SK-N-SH treated with all-trans-retinoic acid at 6 μM for 48 hours (cell line): ENCODE measurements around the gene UROS.

Experiments
- ATAC-seq: fragments of 200-7000 bp; cut with Tn5 transposase; 3 replicates; pipeline ENCODE4 v1.9.1; 2020; ENCODE audit warnings: mild to moderate bottlenecking, moderate library complexity
- ARNTL ChIP-seq: fragments of 450-650 bp; formaldehyde crosslinking; IDR thresholded peaks from 2 replicates; pipeline ENCODE4 v1.5.0; 2020; ENCODE audit warnings: low read depth, mild to moderate bottlenecking, moderate library complexity, borderline replicate concordance
- CSRNP3 ChIP-seq: fragments of 250-450 bp; sonication (Bioruptor Pico); IDR thresholded peaks from 2 replicates; pipeline ENCODE4 v1.5.1; 2021; ENCODE audit warnings: mild to moderate bottlenecking, moderate library complexity
- ESRRG ChIP-seq: fragments of 250-450 bp; sonication (Bioruptor Pico); IDR thresholded peaks from 2 replicates; pipeline ENCODE4 v1.6.1; 2021; ENCODE audit warnings: mild to moderate bottlenecking
- GLIS3 ChIP-seq: fragments of 250-450 bp; sonication (Bioruptor Pico); IDR thresholded peaks from 2 replicates; pipeline ENCODE4 v1.5.0; 2020; ENCODE audit warnings: mild to moderate bottlenecking, moderate library complexity
- ISL1 ChIP-seq: fragments of 250-450 bp; sonication (Bioruptor Pico); IDR thresholded peaks from 2 replicates; pipeline ENCODE4 v2.1.2; 2022; ENCODE audit warnings: mild to moderate bottlenecking, moderate library complexity
- PATZ1 ChIP-seq: fragments of 250-450 bp; sonication (Bioruptor Pico); IDR thresholded peaks from 2 replicates; pipeline ENCODE4 v1.8.0; 2020; ENCODE audit warnings: mild to moderate bottlenecking, moderate library complexity, borderline replicate concordance
- PPARA ChIP-seq: fragments of 250-450 bp; sonication (Bioruptor Pico); IDR thresholded peaks from 2 replicates; pipeline ENCODE4 v1.5.0; 2020; ENCODE audit warnings: mild to moderate bottlenecking, borderline replicate concordance
- SNAI2 ChIP-seq: fragments of 250-450 bp; sonication (Bioruptor Pico); IDR thresholded peaks from 2 replicates; pipeline ENCODE4 v1.5.0; 2020; ENCODE audit warnings: mild to moderate bottlenecking, moderate library complexity
- TOX ChIP-seq: fragments of 250-450 bp; sonication (Bioruptor Pico); IDR thresholded peaks from 2 replicates; pipeline ENCODE4 v1.8.0; 2021; ENCODE audit warnings: mild to moderate bottlenecking, moderate library complexity, borderline replicate concordance
- TSHZ2 ChIP-seq: fragments of 250-450 bp; sonication (Bioruptor Pico); IDR thresholded peaks from 2 replicates; pipeline ENCODE4 v1.5.0; 2020; ENCODE audit warnings: mild to moderate bottlenecking, moderate library complexity
- ZC3H10 ChIP-seq: fragments of 250-450 bp; sonication (Bioruptor Pico); IDR thresholded peaks from 2 replicates; pipeline ENCODE4 v1.5.1; 2021; ENCODE audit warnings: mild to moderate bottlenecking, moderate library complexity
- ZFP3 ChIP-seq: fragments of 250-450 bp; sonication (Bioruptor Pico); IDR thresholded peaks from 2 replicates; pipeline ENCODE4 v1.5.0; 2020; ENCODE audit warnings: mild to moderate bottlenecking, moderate library complexity
- ZNF565 ChIP-seq: fragments of 450-650 bp; formaldehyde crosslinking; conservative IDR thresholded peaks from 2 replicates; pipeline ENCODE4 v1.5.0; 2020; ENCODE audit warnings: low read depth, mild to moderate bottlenecking, moderate library complexity
- ZNF70 ChIP-seq: fragments of 450-650 bp; formaldehyde crosslinking; IDR thresholded peaks from 2 replicates; pipeline ENCODE4 v1.5.0; 2020; ENCODE audit warnings: mild to moderate bottlenecking, moderate library complexity
- ZNF8 ChIP-seq: fragments of 450-650 bp; formaldehyde crosslinking; IDR thresholded peaks from 2 replicates; pipeline ENCODE4 v1.5.0; 2020; ENCODE audit warnings: mild to moderate bottlenecking, moderate library complexity
- TF ChIP-seq, protein P1 (sequence below): fragments of 250-450 bp; sonication (Bioruptor Pico); IDR thresholded peaks from 2 replicates; pipeline ENCODE4 v1.8.0; 2021; ENCODE audit warnings: low read depth, mild to moderate bottlenecking, moderate library complexity, borderline replicate concordance

Gene UROS

GRCh38 chr10:125815764-125816163 is 7.3 kb downstream of the UROS start:
- ATAC-seq = no peak
- TF ChIP-seq PPARA (CRISPR knock-in tag) (no peak), ZC3H10 (CRISPR knock-in tag) (no peak), GLIS3 (no peak), ZNF8 (CRISPR knock-in tag) (no peak), TSHZ2 (CRISPR knock-in tag) (no peak)

DNA sequence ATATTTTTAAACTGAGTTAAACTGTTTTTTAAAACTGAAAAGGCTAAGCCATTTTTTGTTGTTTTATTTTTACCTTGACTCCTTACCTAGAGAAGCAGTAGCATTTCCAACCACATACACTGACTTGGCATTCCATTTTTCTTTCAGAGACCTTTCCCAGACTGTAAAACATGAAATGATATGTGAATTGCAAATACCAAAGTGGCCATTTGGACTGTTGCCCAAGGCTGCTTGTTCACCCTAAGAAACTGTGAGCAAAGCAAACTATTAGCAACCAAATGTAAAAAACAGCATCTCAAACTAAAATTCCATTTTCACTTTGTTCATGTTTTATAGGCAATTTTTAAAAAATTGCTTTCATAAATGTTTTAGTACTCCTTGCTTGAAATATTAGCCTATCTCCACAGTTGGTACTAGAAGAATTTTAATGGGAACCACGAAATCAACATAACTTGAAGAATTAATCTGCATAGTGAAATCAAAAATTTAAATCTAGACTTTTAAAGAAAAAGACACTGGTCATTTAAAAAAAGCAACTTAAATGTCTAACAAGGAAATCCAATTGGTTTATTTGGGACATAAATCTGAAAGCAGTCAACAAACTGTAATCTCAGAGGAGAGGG is 10.8 kb downstream of the UROS start:
- peak; percentile 84 for TF ChIP-seq ISL1
- TF ChIP-seq ARNTL = no peak
- ATAC-seq = peak; percentile 81

DNA sequence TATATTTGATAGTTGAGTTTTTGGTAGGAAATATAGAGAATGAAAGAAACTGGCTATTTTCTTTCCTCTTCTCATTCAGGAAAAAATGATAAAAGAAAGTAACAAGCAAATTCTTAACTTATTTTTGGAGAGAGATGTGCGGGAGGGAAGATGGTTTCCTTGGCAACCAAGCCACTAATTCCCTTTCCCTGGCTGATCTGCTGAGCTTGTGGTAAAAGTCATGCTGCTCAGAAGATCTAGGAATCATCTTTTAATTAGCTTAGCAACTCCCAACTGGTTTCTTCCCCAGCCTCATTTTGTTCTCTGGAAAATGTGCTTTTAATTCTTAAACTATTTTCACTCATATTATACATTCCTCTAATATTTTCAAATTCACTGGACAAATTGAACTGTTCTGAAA is 11.8 kb downstream of the UROS start:
- ATAC-seq = peak; percentile 42; the same call in 2 of the 3 replicates
- TF ChIP-seq SNAI2 (CRISPR knock-in tag) (no peak), ZNF8 (CRISPR knock-in tag) (no peak), PATZ1 (CRISPR knock-in tag) (no peak), CSRNP3 (no peak), ZC3H10 (CRISPR knock-in tag) (no peak), PPARA (CRISPR knock-in tag) (no peak), ARNTL (no peak), ZNF565 (CRISPR knock-in tag) (no peak), ZNF70 (CRISPR knock-in tag) (no peak), TSHZ2 (CRISPR knock-in tag) (no peak)
- TF ChIP-seq, protein P1, sequence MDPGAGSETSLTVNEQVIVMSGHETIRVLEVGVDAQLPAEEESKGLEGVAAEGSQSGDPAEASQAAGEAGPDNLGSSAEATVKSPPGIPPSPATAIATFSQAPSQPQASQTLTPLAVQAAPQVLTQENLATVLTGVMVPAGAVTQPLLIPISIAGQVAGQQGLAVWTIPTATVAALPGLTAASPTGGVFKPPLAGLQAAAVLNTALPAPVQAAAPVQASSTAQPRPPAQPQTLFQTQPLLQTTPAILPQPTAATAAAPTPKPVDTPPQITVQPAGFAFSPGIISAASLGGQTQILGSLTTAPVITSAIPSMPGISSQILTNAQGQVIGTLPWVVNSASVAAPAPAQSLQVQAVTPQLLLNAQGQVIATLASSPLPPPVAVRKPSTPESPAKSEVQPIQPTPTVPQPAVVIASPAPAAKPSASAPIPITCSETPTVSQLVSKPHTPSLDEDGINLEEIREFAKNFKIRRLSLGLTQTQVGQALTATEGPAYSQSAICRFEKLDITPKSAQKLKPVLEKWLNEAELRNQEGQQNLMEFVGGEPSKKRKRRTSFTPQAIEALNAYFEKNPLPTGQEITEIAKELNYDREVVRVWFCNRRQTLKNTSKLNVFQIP = no peak

- TF ChIP-seq ISL1 (no peak), ZNF8 (CRISPR knock-in tag) (no peak), TOX (CRISPR knock-in tag) (no peak), CSRNP3 (no peak), ESRRG (CRISPR knock-in tag) (no peak), ZFP3 (no peak), SNAI2 (CRISPR knock-in tag) (no peak), ZNF70 (CRISPR knock-in tag) (no peak), ARNTL (no peak), TSHZ2 (CRISPR knock-in tag) (no peak)
- ATAC-seq = no peak
Measured at GRCh38 chr10:125808047-125808446, 15.0 kb downstream of the UROS start.
